NCI-H128 (cell line): Measurements from ENCODE around the gene SESN3.

Source experiments
- DNase-seq: peaks from one replicate; lab custom pipeline; 2025; ENCODE audit not compliant: unreplicated experiment; lab: John Stamatoyannopoulos, UW

The SESN3 gene

GRCh38 chr11:95132956-95133355, 98.0 kb downstream of the SESN3 start:
- no peak for DNase-seq

GRCh38 chr11:95128602-95129001, 102.4 kb downstream of the SESN3 start:
- DNase-seq, result no peak

- DNase-seq, result no peak
Observed at GRCh38 chr11:95123556-95123955, 107.4 kb downstream of the SESN3 start.

- DNase-seq, result no peak
Observed at GRCh38 chr11:95121698-95122097, 109.3 kb downstream of the SESN3 start.

- DNase-seq, result no peak
Observed at GRCh38 chr11:95119361-95120060, 111.5 kb downstream of the SESN3 start.

- DNase-seq, result no peak
Observed at GRCh38 chr11:95115597-95115996, 115.4 kb downstream of the SESN3 start.
